ENCODE data around the gene ILDR2.

ILDR2 gene

DNA sequence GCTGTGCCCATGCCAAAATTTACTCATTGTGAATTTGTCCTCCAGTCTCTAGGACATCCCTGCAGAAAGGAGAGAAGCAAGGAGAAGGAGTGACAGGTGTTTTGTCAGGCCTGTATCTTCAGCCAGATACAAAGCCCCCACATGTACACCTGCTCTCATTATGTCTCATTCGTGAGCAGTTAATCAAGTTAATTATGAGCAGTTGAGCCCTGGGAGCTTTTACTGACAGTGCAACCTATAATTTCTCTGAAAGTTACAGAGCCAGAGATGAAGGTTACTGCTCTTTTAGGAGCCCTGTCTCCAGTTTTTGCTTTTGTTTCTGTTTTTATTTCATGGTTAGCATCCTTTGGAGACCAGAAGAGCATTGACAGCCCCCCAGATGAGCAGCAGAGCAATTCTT lies 5.0 kb upstream of the ILDR2 start:
- no peaks in the 10 kb centered on the region for H3K9me3 Mint-ChIP-seq
- no peak overlapping the region for H3K27ac Mint-ChIP-seq
- H3K4me1 Mint-ChIP-seq: peaks cover 12% of the 10 kb centered on the region
- no peak for DNase-seq
- peaks cover 38% of the 10 kb centered on the region for H3K27me3 Mint-ChIP-seq
- no peak for ATAC-seq
- no peak overlapping the region for H3K4me3 Mint-ChIP-seq

DNA sequence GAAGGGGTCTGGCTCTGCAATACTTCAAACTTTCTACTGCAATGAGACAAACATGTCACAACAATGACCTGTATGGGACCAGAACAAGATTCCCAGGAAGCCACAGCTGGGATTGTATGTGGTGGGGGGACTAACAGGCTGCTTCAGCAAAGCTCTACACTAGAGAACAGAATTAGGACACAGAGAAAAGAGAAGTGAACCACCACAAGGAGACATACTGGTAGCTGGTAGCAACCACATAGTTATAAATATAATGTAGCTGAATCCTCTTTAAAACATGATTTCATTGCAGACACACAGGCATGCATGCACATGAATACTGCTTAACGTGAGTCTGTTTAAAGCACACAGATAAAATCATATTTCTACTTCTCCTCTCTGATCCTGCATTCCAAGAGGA lies 3.5 kb upstream of the ILDR2 start:
- peaks cover 26% of the 10 kb centered on the region for H3K4me1 Mint-ChIP-seq
- H3K27me3 Mint-ChIP-seq: peaks cover 33% of the 10 kb centered on the region
- DNase-seq (no peak), ATAC-seq (no peak)
- H3K9me3 Mint-ChIP-seq: no peaks in the 10 kb centered on the region
- H3K4me3 Mint-ChIP-seq: no peak overlapping the region
- no peak overlapping the region for H3K27ac Mint-ChIP-seq

DNA sequence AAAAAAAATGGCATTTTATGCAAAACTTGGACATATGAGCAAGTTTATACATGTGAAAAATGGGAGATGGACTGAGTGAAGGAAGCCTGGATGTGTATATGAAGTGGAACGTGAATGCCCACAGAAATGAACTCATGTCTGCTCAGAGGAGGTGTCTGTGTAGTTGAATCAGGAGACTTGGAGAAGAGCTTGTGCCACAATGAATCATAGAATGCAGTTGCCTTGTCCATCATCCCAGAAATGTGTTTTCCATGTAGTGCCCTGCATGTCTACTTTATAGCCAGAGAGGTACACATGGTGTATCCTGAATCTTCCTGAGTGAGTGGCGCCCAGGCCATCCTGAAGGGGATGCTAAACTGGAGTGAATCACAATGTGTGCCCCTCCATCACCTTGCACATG lies 2.6 kb upstream of the ILDR2 start:
- Mint-ChIP-seq H3K9me3 (no peaks in the 10 kb centered on the region), H3K27ac (no peak overlapping the region), H3K4me3 (no peak overlapping the region), H3K27me3 (peaks cover 36% of the 10 kb centered on the region), H3K4me1 (peaks cover 34% of the 10 kb centered on the region)
- no peak for DNase-seq
- no peak for ATAC-seq

DNA sequence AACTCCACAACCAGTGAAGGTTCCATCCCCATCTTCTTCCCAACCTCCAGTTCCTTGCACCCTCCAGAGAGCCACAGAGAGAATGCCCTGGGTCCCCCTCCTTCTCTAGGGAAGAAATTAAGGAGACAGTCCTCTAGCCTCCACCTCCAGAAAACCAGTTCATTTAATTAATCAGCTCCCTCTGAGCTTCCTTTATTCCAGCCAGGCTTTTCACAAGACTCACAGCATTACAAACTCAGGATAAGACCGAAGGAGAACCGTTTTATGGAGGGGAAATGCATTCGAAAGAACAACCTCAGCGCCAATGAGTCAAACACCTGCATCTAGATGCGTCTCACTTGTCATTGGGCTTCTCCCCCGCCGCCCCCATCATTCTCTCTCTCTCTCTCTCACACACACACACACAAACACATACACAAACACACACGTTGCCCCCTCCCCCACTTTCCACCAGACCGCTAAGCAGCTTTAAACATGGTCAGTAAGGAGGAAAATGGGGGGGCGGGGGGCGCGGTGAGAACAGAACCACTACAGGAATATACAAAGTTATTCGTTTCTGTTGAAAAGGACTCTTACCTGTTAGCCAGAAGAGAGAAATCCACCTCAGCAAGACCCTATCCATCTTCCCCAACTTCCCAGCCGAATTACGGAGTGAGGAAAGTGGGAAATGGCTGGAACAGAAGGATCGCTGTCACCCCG lies 544 bp downstream of the ILDR2 start:
- Mint-ChIP-seq H3K9me3 (no peaks in the 10 kb centered on the region), H3K4me3 (peak overlapping the region; percentile 84 to 98), H3K27ac (peak overlapping the region in 1 of 2 donors; percentile 86), H3K27me3 (peaks cover 46% of the 10 kb centered on the region), H3K4me1 (peaks cover 59% of the 10 kb centered on the region)
- ATAC-seq (peak; percentile 36), DNase-seq (peak; percentile 22 to 32)

DNA sequence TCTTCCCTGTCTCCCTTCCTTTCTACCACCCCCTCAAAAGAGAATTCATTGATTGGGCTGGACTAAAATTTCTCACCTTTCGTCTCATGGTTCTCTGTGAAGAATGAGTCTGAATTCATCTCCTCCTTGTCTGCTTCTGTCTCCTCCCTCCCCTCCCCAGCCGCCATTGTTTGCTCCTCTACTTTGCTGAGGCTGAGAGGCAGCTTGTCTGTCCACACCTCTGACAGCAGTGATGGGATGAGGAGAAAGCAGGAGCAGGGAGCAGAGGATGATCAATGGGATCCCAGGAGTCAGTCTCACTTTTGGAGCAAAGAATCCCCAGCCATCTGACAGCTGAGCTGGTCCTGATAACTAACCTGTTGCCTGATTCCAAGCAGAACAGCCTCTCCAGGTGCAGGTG lies 2.5 kb downstream of the ILDR2 start:
- no peak overlapping the region for H3K27ac Mint-ChIP-seq
- H3K27me3 Mint-ChIP-seq: peaks cover 41% of the 10 kb centered on the region
- no peak for ATAC-seq

DNA sequence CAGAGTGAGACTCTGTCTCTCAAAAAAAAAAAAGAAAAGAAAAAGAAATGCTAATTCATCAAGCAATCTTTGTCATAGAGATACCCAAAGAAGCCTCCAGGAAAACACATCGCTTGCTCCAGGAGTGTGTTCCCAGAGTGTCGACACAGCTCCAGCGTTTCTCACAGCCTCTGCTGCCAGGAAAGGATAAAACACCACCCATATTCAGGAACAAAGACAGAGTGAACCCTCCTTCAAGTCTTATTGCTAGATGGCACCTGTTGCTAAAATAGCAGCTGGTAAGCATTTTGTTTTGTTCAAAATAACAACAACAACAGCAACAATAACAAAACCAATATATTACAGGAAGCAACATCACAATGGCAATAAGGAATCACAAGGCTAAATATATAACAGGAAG lies 3.1 kb downstream of the ILDR2 start:
- Mint-ChIP-seq H3K27ac (no peak overlapping the region), H3K9me3 (no peaks in the 10 kb centered on the region), H3K4me1 (peaks cover 67% of the 10 kb centered on the region), H3K27me3 (peaks cover 37% of the 10 kb centered on the region), H3K4me3 (no peak overlapping the region)
- ATAC-seq (no peak), DNase-seq (no peak)

More for the DNA sequence above, 2.5 kb downstream of the ILDR2 start:
- no peak for DNase-seq
- no peaks in the 10 kb centered on the region for H3K9me3 Mint-ChIP-seq
- H3K4me3 Mint-ChIP-seq: no peak overlapping the region
- H3K4me1 Mint-ChIP-seq: peaks cover 67% of the 10 kb centered on the region

DNA sequence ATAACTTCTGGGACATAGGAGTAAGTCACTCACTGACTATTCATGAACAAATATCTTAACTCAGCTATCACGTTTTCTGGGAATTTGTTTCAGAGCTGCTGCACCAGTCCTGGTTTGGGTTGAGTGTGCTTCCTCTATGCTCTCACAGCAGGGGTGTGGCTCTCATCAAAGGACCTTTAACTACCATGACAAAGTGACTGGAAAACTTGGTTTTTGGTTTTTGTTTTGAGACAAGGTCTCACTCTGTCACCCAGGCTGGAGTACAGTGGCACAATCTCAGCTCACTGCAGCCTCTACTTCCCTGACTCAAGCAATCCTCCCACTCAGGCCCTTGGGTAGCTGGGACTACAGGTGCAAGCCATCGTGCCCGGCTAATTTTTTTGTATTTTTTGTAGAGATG lies 4.1 kb downstream of the ILDR2 start:
- no peak overlapping the region for H3K27ac Mint-ChIP-seq
- no peaks in the 10 kb centered on the region for H3K9me3 Mint-ChIP-seq
- H3K27me3 Mint-ChIP-seq: peaks cover 28% of the 10 kb centered on the region
- peaks cover 61% of the 10 kb centered on the region for H3K4me1 Mint-ChIP-seq
- no peak overlapping the region for H3K4me3 Mint-ChIP-seq
- ATAC-seq (no peak), DNase-seq (no peak)

DNA sequence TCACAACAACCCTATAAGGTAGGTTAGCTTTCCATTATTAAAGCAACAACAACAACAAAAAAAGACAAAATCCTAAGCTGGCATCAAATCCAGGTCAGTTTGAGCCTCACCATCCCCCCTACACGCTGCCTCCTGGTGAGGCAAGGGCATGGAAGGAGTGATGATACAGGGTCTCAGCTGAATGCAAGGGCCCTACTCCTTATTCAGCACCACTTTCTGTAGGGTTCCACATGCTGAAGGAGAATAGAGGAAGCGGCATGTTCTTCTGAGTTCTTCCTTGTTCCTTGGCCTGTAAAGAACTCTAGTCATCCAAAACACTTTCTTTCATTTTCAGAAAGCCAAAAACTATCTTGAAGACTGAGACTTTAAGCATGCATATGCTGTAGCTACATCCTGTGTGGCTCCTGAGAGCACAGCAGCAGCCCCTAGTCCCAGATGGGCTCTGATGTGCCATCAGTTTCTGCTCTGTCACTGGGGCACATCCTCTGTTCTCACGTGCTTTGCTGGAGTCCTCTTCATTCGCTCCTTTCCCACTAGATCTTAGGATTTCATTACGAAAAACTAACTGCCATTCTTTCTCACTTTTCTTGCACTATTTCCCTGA lies 6.2 kb downstream of the ILDR2 start:
- H3K27ac Mint-ChIP-seq: no peak overlapping the region
- no peak for DNase-seq
- peak; percentile 80 for ATAC-seq
- peaks cover 18% of the 10 kb centered on the region for H3K27me3 Mint-ChIP-seq
- H3K4me3 Mint-ChIP-seq: peak overlapping the region in 1 of 2 donors; percentile 0
- peaks cover 45% of the 10 kb centered on the region for H3K4me1 Mint-ChIP-seq
- no peaks in the 10 kb centered on the region for H3K9me3 Mint-ChIP-seq

DNA sequence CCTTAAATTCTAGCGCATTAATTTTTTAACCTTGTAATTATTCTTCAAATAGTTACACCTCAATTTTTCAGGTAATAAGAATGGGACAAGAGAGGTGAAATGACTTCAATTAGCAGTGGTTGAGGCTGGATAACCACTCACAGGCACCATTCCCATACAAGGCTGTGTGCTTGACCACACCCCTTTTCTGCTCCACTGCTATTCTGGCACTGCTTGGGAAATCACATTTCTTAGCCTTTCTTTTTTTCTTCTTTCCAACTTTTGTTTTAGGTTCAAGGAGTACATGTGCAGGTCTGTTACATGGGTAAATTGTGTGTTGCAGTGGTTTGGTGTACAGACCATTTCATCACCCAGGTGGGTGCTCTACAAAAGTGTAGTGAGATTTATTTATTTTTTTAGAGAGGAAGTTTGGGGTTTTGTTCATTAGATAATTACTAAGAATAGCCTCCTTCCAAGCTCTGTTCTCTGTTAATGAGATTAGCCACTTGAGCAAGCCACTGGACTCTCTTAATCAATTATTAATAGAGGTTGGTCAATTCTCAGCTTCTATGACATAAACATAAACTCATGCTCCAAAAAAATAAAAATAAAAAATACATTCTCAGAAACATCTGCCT lies 14.4 kb downstream of the ILDR2 start:
- DNase-seq: no peak
- ATAC-seq: no peak
- H3K9me3 Mint-ChIP-seq: peaks cover 0 to 7% of the 10 kb centered on the region in 2 donors
- no peaks in the 10 kb centered on the region for H3K4me1 Mint-ChIP-seq
- no peak overlapping the region for H3K27ac Mint-ChIP-seq
- H3K27me3 Mint-ChIP-seq: peaks cover 15% of the 10 kb centered on the region
- H3K4me3 Mint-ChIP-seq: no peak overlapping the region

DNA sequence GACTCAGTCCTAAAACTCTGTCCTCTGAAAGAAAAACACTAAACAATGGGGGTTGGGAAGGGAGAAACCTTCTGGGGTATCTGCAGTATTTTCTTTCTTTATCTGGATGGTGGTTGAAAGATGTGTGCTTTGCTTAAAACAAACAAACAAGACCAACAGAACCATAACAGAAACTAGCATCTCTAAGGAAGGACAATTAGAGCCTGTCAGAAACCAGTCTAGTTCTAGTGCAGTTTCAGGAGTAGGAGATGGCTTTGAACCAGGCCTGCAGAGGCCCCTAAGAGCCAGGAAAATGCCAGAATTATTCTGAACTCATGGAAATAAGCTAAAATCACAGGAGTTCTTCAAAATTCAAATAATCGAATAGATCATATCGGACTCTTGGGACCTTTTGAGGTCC lies 18.5 kb downstream of the ILDR2 start:
- H3K4me1 Mint-ChIP-seq: peaks cover 5% of the 10 kb centered on the region

DNA sequence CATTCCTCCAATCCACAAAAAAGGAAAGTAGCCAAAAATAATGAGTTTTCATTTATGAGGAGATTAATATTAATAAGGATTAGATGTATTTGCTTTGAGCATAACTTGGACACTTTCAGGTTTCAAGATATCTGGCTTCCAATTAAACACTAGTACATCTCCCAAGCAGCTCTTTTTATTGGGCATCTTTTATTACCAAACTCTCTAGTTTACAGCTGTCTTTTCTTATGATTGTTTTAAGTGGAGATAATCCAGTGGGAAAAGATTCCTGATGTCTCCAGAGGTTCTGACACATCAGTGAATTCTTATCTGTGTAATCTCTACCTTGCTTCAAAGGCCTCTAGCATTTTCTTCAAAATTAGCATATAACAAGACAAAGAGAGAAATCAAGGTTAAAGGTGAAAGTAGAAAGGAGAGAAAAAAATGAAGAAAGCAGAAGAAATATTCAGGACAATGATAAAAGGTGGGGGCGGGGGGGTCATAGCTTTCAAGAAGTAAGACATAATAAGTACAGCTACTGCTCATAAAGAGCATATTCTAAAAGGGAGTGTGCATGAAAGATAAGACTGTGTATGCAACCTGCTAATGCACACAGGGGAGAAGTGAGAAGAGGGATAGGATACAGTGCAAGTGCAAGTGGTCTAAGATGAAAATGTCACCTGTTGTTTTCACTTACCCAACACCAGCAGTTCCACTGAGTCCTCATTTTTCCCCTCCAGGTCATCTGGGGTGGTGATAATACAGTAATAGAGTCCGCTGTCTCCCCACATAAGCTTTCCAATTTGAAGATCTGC lies 19.1 kb downstream of the ILDR2 start:
- Mint-ChIP-seq H3K27ac (no peak overlapping the region), H3K4me1 (peaks cover 5% of the 10 kb centered on the region), H3K4me3 (no peak overlapping the region), H3K27me3 (peaks cover 10% of the 10 kb centered on the region), H3K9me3 (peaks cover 0 to 7% of the 10 kb centered on the region in 2 donors)
- DNase-seq (no peak), ATAC-seq (no peak)

More for the DNA sequence above, 18.5 kb downstream of the ILDR2 start:
- no peak for DNase-seq
- H3K9me3 Mint-ChIP-seq: peaks cover 0 to 7% of the 10 kb centered on the region in 2 donors
- H3K27ac Mint-ChIP-seq: no peak overlapping the region
- peaks cover 10% of the 10 kb centered on the region for H3K27me3 Mint-ChIP-seq
- H3K4me3 Mint-ChIP-seq: no peak overlapping the region
- ATAC-seq: no peak

DNA sequence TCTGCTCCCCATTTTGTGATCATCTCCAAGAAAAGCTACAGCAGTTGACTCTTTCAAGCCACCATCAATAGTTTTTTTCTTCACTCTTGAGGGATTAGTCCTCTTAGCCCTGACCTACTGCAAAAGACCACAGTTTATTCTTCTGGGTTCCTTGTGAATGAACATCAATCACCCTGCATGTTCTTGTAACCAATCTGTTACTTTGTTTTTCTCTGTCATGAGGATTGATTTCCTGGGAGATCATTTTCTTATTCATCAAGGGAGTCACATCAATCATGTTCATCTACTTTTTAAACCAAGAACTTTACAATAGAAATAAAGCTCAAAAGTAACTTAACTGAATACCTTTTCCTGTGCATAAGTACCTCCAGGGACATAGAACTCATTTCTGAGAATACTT lies 21.8 kb downstream of the ILDR2 start:
- DNase-seq: no peak
- Mint-ChIP-seq H3K27ac (no peak overlapping the region), H3K4me3 (no peak overlapping the region), H3K27me3 (peaks cover 6% of the 10 kb centered on the region), H3K9me3 (peaks cover 0 to 3% of the 10 kb centered on the region in 2 donors), H3K4me1 (peaks cover 5% of the 10 kb centered on the region)
- no peak for ATAC-seq

DNA sequence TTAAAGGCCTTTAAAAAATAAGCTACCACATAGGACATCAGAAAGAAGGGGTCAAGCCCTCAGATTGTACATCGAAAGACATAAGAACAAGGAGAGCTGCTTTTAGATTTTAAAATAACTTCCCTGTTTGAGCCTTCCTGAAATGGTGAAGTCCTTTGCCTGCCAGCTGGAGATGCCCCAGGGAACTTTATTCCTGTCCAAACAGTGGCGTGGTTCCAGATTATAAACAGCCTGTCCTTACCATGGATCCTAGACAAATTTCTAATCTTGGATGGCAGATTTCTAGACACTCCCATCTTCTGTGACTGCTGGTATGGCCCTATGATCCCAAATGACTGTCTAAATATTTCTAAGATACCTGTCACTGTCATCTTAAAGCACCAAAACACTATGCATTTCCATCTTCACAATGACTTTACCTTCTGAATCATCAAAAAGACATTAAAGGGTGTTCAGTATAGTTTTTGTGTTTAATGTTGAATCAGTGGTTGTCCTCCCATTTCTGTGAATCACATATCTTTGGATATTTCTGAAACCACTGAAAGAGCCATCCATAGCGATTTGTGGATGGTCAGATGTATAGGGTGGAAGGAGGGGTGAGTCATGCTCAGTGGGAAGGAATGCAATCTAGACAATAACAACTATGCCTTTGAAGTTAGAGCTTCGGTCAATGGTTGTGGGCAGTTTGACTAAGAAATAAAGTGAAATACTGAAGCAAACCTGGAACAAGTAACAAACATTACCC lies 23.2 kb downstream of the ILDR2 start:
- no peak for DNase-seq

DNA sequence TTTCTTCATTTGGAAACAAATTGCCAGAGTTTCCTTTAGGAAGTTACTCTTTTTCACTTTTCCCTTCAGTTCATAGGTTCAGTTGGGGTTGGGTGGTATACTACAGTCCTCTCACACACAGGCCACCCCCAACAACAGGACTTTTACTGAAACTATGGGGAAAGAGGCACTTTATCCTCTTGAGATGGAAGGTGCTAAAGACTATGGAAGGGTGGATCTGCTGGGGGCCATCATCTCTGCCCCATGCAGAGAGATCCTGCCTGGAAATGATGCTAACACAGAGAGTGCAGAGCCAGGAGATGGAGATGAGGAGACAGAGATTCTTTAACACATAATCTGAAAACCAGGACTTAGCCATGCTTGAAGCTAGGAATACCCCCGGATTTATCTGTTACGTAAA lies 24.3 kb downstream of the ILDR2 start:
- DNase-seq (no peak), ATAC-seq (no peak)
- H3K9me3 Mint-ChIP-seq: no peaks in the 10 kb centered on the region
- H3K27me3 Mint-ChIP-seq: peaks cover 30% of the 10 kb centered on the region
- H3K4me1 Mint-ChIP-seq: peaks cover 17% of the 10 kb centered on the region
- no peak overlapping the region for H3K27ac Mint-ChIP-seq
- no peak overlapping the region for H3K4me3 Mint-ChIP-seq

More for the DNA sequence above, 23.2 kb downstream of the ILDR2 start:
- Mint-ChIP-seq H3K9me3 (no peaks in the 10 kb centered on the region), H3K4me1 (peaks cover 12% of the 10 kb centered on the region), H3K4me3 (no peak overlapping the region), H3K27me3 (peaks cover 20% of the 10 kb centered on the region), H3K27ac (no peak overlapping the region)
- peak; percentile 82 for ATAC-seq

DNA sequence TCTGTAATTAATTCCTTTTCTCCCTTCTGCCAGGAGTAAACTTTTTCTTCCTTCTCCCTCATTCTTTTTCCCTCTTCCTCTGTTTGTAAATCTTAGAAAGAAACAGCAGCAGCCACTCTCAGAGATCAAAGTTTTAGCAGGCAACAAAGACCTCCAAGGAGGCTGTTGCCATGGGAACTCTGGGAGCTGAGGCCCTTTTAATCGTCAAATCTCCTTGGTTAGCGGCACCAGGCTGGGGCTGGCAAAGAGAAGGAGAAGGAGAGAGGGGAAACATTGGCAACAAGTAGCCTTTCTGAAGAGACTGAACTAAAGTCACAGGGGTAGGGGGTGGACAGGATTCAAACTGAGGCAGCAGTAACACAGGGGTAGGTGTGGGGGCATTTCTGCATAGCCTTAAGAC lies 25.2 kb downstream of the ILDR2 start:
- no peaks in the 10 kb centered on the region for H3K9me3 Mint-ChIP-seq
- peaks cover 39% of the 10 kb centered on the region for H3K27me3 Mint-ChIP-seq
- no peak overlapping the region for H3K4me3 Mint-ChIP-seq
- DNase-seq (no peak), ATAC-seq (no peak)
- H3K4me1 Mint-ChIP-seq: peaks cover 26% of the 10 kb centered on the region
- no peak overlapping the region for H3K27ac Mint-ChIP-seq

All from stimulated activated naive CD8-positive, alpha-beta T cell treated with anti-CD3 and anti-CD28 coated beads, Interleukin-15, amount 100 ng/mL, for 72 hours (primary cell).